B cell (primary cell): Measurements from ENCODE around the gene TMEM37. TPM values are rescaled to one million over a fixed set of nuclear protein-coding genes. Genes with fewer than 3 reads are reported as not detected.

Experiments
- ATAC-seq: fragments of 200-7000 bp; cut with Tn5 transposase; one replicate; pipeline ENCODE4 v1.10.0; 2021; ENCODE audit warnings: low read depth, mild to moderate bottlenecking, moderate number of reproducible peaks, moderate library complexity
- CTCF ChIA-PET: fragments of 350-600 bp; sonication (Branson Sonifier 250); formaldehyde crosslinking; loops from one replicate; lab custom pipeline; 2021; ENCODE audit warnings: antibody characterized with exemption, inconsistent platforms; lab: Charles Lee
- POLR2A ChIA-PET: fragments of 350-600 bp; sonication (Branson Sonifier 250); formaldehyde crosslinking; loops from one replicate; lab custom pipeline; 2021; ENCODE audit warnings: antibody characterized with exemption; lab: Charles Lee
- DNase-seq: peaks from one replicate; pipeline ENCODE4 v3.0.0; 2013
- H2AFZ ChIP-seq: 2 replicates; pipeline ENCODE4 v1.6.1; 2012; ENCODE audit warnings: mild to moderate bottlenecking, low read depth, low read length; ENCODE audit not compliant: insufficient read depth, poor library complexity, severe bottlenecking
- H3K27ac ChIP-seq, 2 donors: 1 replicate in 1 of 2; 2 replicates in 1 of 2; pipeline ENCODE4 v1.5.1; 2012 to 2013; ENCODE audit warnings: low read length in 2 of 2, mild to moderate bottlenecking in 2 of 2, moderate library complexity in 1 of 2
- H3K27me3 ChIP-seq, 4 experiments: fragments of 200-600 bp in 1 of 4; sonication (generic) in 1 of 4; replicated peaks in 1 of 4; 1 replicate in 2 of 4; 2 replicates in 2 of 4; pipeline versions ENCODE4 v1.6.1 to v1.7.0; 2013 to 2016; ENCODE audit warnings: low read length in 3 of 4, mild to moderate bottlenecking in 2 of 4, mixed read lengths in 1 of 4, moderate library complexity in 1 of 4; ENCODE audit not compliant: insufficient read depth in 4 of 4, control insufficient read depth in 3 of 4; ENCODE audit errors: control extremely low read depth in 1 of 4
- H3K36me3 ChIP-seq, 2 experiments: replicated peaks in 1 of 2; 1 replicate in 1 of 2; 2 replicates in 1 of 2; pipeline versions ENCODE4 v1.6.1 to v1.7.1; 2013; ENCODE audit warnings: low read length in 1 of 2; ENCODE audit not compliant: insufficient read depth in 2 of 2, control insufficient read depth in 1 of 2; ENCODE audit errors: control extremely low read depth in 1 of 2, extremely low read depth in 1 of 2
- H3K4me1 ChIP-seq, 2 donors: fragments of 200-600 bp in 1 of 2; sonication (generic) in 1 of 2; 1 replicate in 1 of 2; 2 replicates in 1 of 2; pipeline versions ENCODE4 v1.5.1 to v1.6.1; 2013 to 2017; ENCODE audit warnings: low read length in 2 of 2; ENCODE audit not compliant: control insufficient read depth in 2 of 2, insufficient read depth in 2 of 2
- H3K4me2 ChIP-seq: replicated peaks from 2 replicates; pipeline ENCODE3; 2012; ENCODE audit warnings: mild to moderate bottlenecking, low read depth, low read length; ENCODE audit not compliant: poor library complexity, severe bottlenecking
- H3K4me3 ChIP-seq, 5 experiments: fragments of 200-600 bp in 1 of 5; sonication (generic) in 1 of 5; 1 replicate in 3 of 5; 2 replicates in 2 of 5; pipeline versions ENCODE4 v1.5.1 to v1.7.0; 2011 to 2016; ENCODE audit warnings: low read length in 4 of 5, mild to moderate bottlenecking in 4 of 5, low read depth in 2 of 5, control low read depth in 1 of 5, moderate library complexity in 1 of 5; ENCODE audit not compliant: insufficient read depth in 1 of 5; ENCODE audit errors: control extremely low read depth in 1 of 5, extremely low read depth in 1 of 5
- H3K79me2 ChIP-seq: fragments of 200-600 bp; sonication (generic); one replicate; pipeline ENCODE4 v1.6.0; 2016; ENCODE audit warnings: low read length; ENCODE audit not compliant: control insufficient read depth, insufficient read depth
- H3K9ac ChIP-seq: fragments of 200-600 bp; sonication (generic); 2 replicates; pipeline ENCODE4 v1.6.1; 2017; ENCODE audit warnings: mild to moderate bottlenecking, low read length, moderate library complexity
- H3K9me3 ChIP-seq, 3 donors: one replicate each; pipeline versions ENCODE4 v1.6.1 to v1.7.1; 2013; ENCODE audit warnings: low read length in 2 of 3; ENCODE audit not compliant: control insufficient read depth in 2 of 3, insufficient read depth in 1 of 3; ENCODE audit errors: control extremely low read depth in 1 of 3
- H4K20me1 ChIP-seq: 2 replicates; pipeline ENCODE4 v1.6.0; 2012; ENCODE audit warnings: mild to moderate bottlenecking, low read length; ENCODE audit not compliant: insufficient read depth, control insufficient read depth, poor library complexity, severe bottlenecking
- H3K27ac Mint-ChIP-seq: one replicate; pipeline ENCODE4 v1.8.0; 2021; ENCODE audit warnings: mixed read lengths
- H3K27me3 Mint-ChIP-seq: one replicate; pipeline ENCODE4 v1.8.0; 2021; ENCODE audit warnings: mixed read lengths
- H3K4me1 Mint-ChIP-seq: one replicate; pipeline ENCODE4 v1.8.0; 2021; ENCODE audit warnings: mixed read lengths
- H3K4me3 Mint-ChIP-seq: one replicate; pipeline ENCODE4 v1.8.0; 2021; ENCODE audit warnings: mixed read lengths
- H3K9me3 Mint-ChIP-seq: one replicate; pipeline ENCODE4 v1.8.0; 2022; ENCODE audit warnings: mixed read lengths; ENCODE audit not compliant: insufficient read depth
- EZH2 ChIP-seq: IDR thresholded peaks from 2 replicates; pipeline ENCODE4 v1.6.1; 2012; ENCODE audit warnings: borderline replicate concordance, low read depth, mild to moderate bottlenecking, moderate library complexity, low read length; ENCODE audit not compliant: insufficient read depth, poor library complexity, severe bottlenecking
- WGBS: methylation state at CpG from one replicate; pipeline ENCODE4 v1.1.5; 2013; ENCODE audit warnings: missing lambda C conversion rate; ENCODE audit not compliant: insufficient coverage; 5-methylcytosine and 5-hydroxymethylcytosine counted together
- intact Hi-C: fragments of 100-400 bp; cut with micrococcal nuclease; formaldehyde crosslinking; loops from one replicate; pipeline ENCODE4 v1.10.0; 2022
- polyA plus RNA-seq: library from polyadenylated mRNA; depleted of rRNA; stranded (reverse); fragments of >200 nt; gene quantifications from 2 replicates; pipeline ENCODE4 v1.2.3, GENCODE V29; 2012
- total RNA-seq, 2 donors: library from RNA; stranded (reverse); fragments of 120-200 nt in 1 of 2; gene quantifications; 1 replicate in 1 of 2; 2 replicates in 1 of 2; pipeline versions ENCODE4 v1.2.3 to v1.2.4, GENCODE V29; 2013 to 2022
- TF ChIP-seq, protein P1 (sequence below): fragments of 200-600 bp; IDR thresholded peaks from one replicate; pipeline ENCODE4 v1.8.0; 2022; ENCODE audit warnings: antibody characterized with exemption, mild to moderate bottlenecking

TMEM37 gene
- total and polyA plus RNA-seq, 2 donors (not counting 1 experiment from before 2014, with no cell fraction given) = not detected

DNA sequence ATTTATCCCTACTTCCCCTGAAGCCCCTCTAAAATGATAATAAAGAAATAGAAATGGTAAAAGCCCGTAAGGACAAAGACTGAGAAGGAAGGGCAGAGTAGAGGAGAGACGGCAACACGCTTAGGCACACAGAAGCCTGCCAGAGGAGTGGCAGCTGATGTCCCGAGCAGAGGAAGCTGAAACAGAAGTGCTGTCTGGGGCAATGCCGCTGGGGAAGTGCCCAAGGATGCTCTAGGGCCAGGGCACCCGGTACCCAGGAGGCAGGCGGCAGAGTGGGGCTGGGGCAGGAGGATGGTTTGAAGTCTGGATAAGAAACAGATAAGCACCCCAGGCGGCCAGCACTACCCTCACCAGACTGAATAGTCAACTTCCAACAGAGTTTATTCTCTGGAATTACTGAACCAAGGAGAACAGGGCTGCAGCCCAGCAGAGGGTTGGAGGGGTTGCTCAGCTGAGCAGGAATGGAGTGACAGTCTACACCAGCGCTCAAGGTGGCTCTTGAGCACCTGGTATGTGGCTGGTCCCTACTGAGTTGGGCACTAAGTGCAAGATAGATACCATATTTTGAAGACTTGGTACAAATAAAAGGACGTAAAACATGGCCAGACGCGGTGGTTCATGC lies 22.4 kb downstream of the TMEM37 start:
- no peak for DNase-seq
- no peaks in the 10 kb centered on the region for H3K9me3 ChIP-seq
- no peaks in the 10 kb centered on the region for H4K20me1 ChIP-seq
- no peak overlapping the region for H3K27ac ChIP-seq
- ChIA-PET CTCF (no interaction called here), POLR2A (no interaction called here)
- no peak overlapping the region for H3K4me3 Mint-ChIP-seq
- H3K4me1 ChIP-seq = no peaks in the 10 kb centered on the region
- H3K4me3 ChIP-seq = no peak overlapping the region
- no peaks in the 10 kb centered on the region for H3K36me3 ChIP-seq
- H3K79me2 ChIP-seq = no peaks in the 10 kb centered on the region
- no peaks in the 10 kb centered on the region for H3K4me1 Mint-ChIP-seq
- H3K9me3 Mint-ChIP-seq = no peaks in the 10 kb centered on the region
- no peak overlapping the region for H3K9ac ChIP-seq
- WGBS = 89% methylated on average over 9 of the region's 12 CpGs
- intact Hi-C loops = no loop called here
- H3K27me3 ChIP-seq = peaks cover 0 to 15% (median 1%) of the 10 kb centered on the region in 4 experiments
- TF ChIP-seq, protein P1, sequence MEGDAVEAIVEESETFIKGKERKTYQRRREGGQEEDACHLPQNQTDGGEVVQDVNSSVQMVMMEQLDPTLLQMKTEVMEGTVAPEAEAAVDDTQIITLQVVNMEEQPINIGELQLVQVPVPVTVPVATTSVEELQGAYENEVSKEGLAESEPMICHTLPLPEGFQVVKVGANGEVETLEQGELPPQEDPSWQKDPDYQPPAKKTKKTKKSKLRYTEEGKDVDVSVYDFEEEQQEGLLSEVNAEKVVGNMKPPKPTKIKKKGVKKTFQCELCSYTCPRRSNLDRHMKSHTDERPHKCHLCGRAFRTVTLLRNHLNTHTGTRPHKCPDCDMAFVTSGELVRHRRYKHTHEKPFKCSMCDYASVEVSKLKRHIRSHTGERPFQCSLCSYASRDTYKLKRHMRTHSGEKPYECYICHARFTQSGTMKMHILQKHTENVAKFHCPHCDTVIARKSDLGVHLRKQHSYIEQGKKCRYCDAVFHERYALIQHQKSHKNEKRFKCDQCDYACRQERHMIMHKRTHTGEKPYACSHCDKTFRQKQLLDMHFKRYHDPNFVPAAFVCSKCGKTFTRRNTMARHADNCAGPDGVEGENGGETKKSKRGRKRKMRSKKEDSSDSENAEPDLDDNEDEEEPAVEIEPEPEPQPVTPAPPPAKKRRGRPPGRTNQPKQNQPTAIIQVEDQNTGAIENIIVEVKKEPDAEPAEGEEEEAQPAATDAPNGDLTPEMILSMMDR = no peak
- TF ChIP-seq EZH2 = no peak
- H3K27ac Mint-ChIP-seq = no peak overlapping the region
- no peak overlapping the region for H2AFZ ChIP-seq
- H3K4me2 ChIP-seq = no peak overlapping the region
- ATAC-seq = no peak
- peaks cover 47% of the 10 kb centered on the region for H3K27me3 Mint-ChIP-seq

DNA sequence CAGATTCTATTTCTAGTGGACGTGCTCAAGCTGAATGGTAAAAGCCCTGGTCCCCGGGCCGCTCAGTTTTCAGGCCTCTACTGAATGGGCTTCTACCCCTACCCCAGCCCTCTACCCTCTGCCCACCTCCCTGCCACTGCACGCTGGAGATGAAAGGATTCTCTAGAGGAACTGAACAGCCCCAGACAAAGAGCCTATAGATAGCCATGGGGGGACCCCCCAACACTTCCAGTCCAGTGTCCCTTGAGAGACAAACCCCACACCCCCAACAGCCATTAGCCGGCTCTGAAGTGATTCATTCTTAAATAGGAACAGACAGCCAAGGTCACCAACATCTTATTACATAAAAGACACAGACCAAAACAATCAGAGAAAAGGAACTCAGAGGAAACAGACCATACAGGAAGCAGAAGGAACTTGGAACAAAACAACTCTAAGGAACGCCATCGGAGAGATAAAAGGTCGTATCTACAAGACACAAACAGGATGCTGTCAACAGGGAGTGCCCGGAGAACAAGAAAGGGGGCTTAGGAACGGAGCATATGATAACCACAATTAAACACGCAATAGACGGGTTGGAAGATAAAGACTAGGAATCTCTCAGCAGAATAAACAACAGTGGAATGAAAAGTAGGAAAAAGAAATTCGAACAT lies 23.5 kb downstream of the TMEM37 start:
- WGBS = 53% methylated on average over 3 of the region's 13 CpGs
- intact Hi-C loops = no loop called here
- H2AFZ ChIP-seq = no peak overlapping the region
- no peaks in the 10 kb centered on the region for H3K79me2 ChIP-seq
- H3K9me3 ChIP-seq = no peaks in the 10 kb centered on the region
- no peak overlapping the region for H3K9ac ChIP-seq
- ChIA-PET CTCF (no interaction called here), POLR2A (interaction anchor here (0.7 kb wide), 1 partner anchor 1598 kb away, joined by 3 read pairs; no protein-coding TSS in a partner anchor)
- no peaks in the 10 kb centered on the region for H3K4me1 ChIP-seq
- Mint-ChIP-seq H3K4me3 (no peak overlapping the region), H3K27ac (no peak overlapping the region), H3K9me3 (no peaks in the 10 kb centered on the region), H3K4me1 (no peaks in the 10 kb centered on the region), H3K27me3 (peaks cover 42% of the 10 kb centered on the region)
- no peak overlapping the region for H3K4me3 ChIP-seq
- H3K4me2 ChIP-seq = no peak overlapping the region
- H4K20me1 ChIP-seq = no peaks in the 10 kb centered on the region
- no peak overlapping the region for H3K27ac ChIP-seq
- DNase-seq (no peak), ATAC-seq (no peak)
- peaks cover 0 to 12% (median 1%) of the 10 kb centered on the region in 4 experiments for H3K27me3 ChIP-seq
- TF ChIP-seq EZH2 = no peak
- TF ChIP-seq, protein P1 = no peak
- no peaks in the 10 kb centered on the region for H3K36me3 ChIP-seq
